GM12872 (cell line): ENCODE measurements around the gene TRPV2.

ENCODE experiments used
- CTCF ChIP-seq: IDR thresholded peaks from 3 replicates; pipeline ENCODE4 v1.5.1; 2011; ENCODE audit warnings: low read depth, mild to moderate bottlenecking, low read length, moderate library complexity; ENCODE audit not compliant: insufficient read depth

Gene TRPV2

GRCh38 chr17:16419929-16420271 lies 4.5 kb downstream of the TRPV2 start:
- no peak for TF ChIP-seq CTCF

DNA sequence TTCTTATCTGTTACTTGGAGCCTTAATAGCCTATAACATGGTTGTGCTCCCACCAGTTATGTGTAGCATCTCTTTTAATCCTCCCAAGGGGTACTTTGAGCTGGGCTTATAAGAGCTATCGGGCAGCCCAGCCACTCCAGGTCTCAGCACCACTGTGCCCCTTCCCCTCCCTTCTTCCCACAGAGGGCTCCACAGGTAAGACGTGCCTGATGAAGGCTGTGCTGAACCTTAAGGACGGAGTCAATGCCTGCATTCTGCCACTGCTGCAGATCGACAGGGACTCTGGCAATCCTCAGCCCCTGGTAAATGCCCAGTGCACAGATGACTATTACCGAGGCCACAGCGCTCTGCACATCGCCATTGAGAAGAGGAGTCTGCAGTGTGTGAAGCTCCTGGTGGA lies 7.0 kb downstream of the TRPV2 start:
- TF ChIP-seq CTCF = no peak

- TF ChIP-seq CTCF = no peak
Measured at GRCh38 chr17:16423226-16423872, 8.0 kb downstream of the TRPV2 start.

DNA sequence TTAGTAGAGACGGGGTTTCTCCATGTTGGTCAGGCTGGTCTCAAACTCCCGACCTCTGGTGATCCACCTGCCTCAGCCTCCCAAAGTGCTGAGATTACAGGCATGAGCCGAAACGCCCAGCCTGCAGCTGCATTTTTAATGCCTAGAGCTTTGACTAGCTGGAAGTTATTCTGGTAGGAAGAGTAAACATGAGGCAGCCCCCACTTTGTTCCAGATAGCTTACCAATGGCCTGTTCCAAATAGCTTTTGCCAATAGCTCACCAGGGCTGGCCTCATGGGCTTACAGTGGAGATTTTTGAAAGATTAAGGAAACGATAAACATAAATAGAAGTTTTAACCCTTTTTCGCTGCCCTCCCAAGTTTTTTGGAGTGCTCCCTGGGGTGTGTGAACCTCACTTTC lies 9.8 kb downstream of the TRPV2 start:
- TF ChIP-seq CTCF = no peak

- no peak for TF ChIP-seq CTCF
Measured at GRCh38 chr17:16425698-16426659, 10.6 kb downstream of the TRPV2 start.

DNA sequence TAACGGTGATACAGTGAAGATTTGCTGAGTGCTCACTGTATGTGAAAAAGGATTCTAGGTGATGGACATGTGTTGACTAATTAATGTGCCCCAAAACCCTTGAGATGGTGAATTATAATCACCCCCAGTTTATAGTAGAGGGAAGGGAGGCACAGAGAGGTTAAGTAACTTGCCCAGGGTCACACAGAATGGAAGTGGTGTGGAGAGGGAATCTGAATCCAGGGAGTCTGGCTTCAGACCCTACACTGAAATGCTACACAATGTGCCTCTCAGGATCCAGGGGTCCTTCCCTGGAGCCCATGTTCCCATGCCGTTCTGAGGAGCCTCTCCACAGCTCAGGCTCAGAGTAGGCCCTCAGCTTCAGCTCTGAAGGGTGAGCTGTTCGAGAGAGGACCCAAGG lies 11.6 kb downstream of the TRPV2 start:
- no peak for TF ChIP-seq CTCF

- peak; percentile 76 for TF ChIP-seq CTCF
Measured at GRCh38 chr17:16428098-16428882, 12.9 kb downstream of the TRPV2 start.
